H1 (cell line): ENCODE results near the gene OPN5. TPM values are rescaled to one million over a fixed set of nuclear protein-coding genes. Genes with fewer than 3 reads are reported as not detected.

Experiments used
- CTCF ChIA-PET: fragments of 300-600 bp; sonication (Branson Sonifier 250); formaldehyde crosslinking; loops from one replicate; lab custom pipeline; 2021; ENCODE audit not compliant: partially characterized antibody; lab: Charles Lee
- POLR2A ChIA-PET: fragments of 300-600 bp; sonication (Branson Sonifier 250); formaldehyde crosslinking; loops from one replicate; lab custom pipeline; 2021; ENCODE audit warnings: inconsistent platforms; ENCODE audit not compliant: partially characterized antibody; lab: Charles Lee
- DNase-seq, 2 experiments: peaks; one replicate each; pipeline versions ENCODE4 v3.0.0 to v3.0.0-alpha.2; 2010 to 2022; ENCODE audit warnings: low spot score in 2 of 2, low read depth in 1 of 2, mixed read lengths in 1 of 2
- FAIRE-seq: peaks from 2 replicates; lab custom pipeline; 2011; peaks lifted over from hg19 to GRCh38; lab: Jason Lieb, UNC
- H2AFZ ChIP-seq: 2 replicates; pipeline ENCODE4 v1.8.1; 2012; ENCODE audit warnings: low read length, inconsistent platforms
- H2AK5ac ChIP-seq: 2 replicates; pipeline ENCODE4 v1.6.1; 2013; ENCODE audit warnings: low read depth, low read length
- H2BK120ac ChIP-seq: replicated peaks from 2 replicates; pipeline ENCODE3; 2013; ENCODE audit warnings: low read depth, low read length, inconsistent platforms
- H2BK12ac ChIP-seq: 2 replicates; pipeline ENCODE4 v1.6.1; 2013; ENCODE audit warnings: low read depth, low read length
- H2BK15ac ChIP-seq: 2 replicates; pipeline ENCODE4 v1.6.1; 2013; ENCODE audit warnings: low read length
- H2BK20ac ChIP-seq: 2 replicates; pipeline ENCODE4 v1.6.1; 2013; ENCODE audit warnings: low read length
- H2BK5ac ChIP-seq: 2 replicates; pipeline ENCODE4 v1.6.1; 2013; ENCODE audit warnings: low read depth, low read length
- H3K14ac ChIP-seq: 2 replicates; pipeline ENCODE4 v1.6.1; 2013; ENCODE audit warnings: inconsistent platforms; ENCODE audit not compliant: insufficient read length
- H3K18ac ChIP-seq: 2 replicates; pipeline ENCODE4 v1.6.1; 2013; ENCODE audit warnings: low read length; ENCODE audit errors: extremely low read depth
- H3K23ac ChIP-seq: 2 replicates; pipeline ENCODE4 v1.6.1; 2013; ENCODE audit warnings: inconsistent platforms; ENCODE audit not compliant: insufficient read length
- H3K23me2 ChIP-seq: 2 replicates; pipeline ENCODE4 v1.6.1; 2013; ENCODE audit warnings: low read depth, low read length
- H3K27ac ChIP-seq: 2 replicates; pipeline ENCODE4 v1.6.1; 2011; ENCODE audit warnings: low read depth, low read length, inconsistent platforms
- H3K27me3 ChIP-seq, 4 experiments: replicated peaks in 1 of 4; 1 replicate in 1 of 4; 2 replicates in 3 of 4; pipeline versions ENCODE4 v1.6.1 to v1.8.1; 2011 to 2013; ENCODE audit warnings: low read length in 3 of 4, mild to moderate bottlenecking in 3 of 4, inconsistent platforms in 2 of 4, mixed read lengths in 2 of 4, moderate library complexity in 1 of 4; ENCODE audit not compliant: control insufficient read depth in 3 of 4, insufficient read depth in 3 of 4; ENCODE audit errors: extremely low read depth in 1 of 4
- H3K36me3 ChIP-seq, 4 experiments: 2 replicates each; pipeline versions ENCODE4 v1.6.1 to v1.8.1; 2011 to 2013; ENCODE audit warnings: mild to moderate bottlenecking in 4 of 4, low read length in 3 of 4, moderate library complexity in 2 of 4, control low read depth in 1 of 4, inconsistent platforms in 1 of 4; ENCODE audit not compliant: insufficient read depth in 4 of 4, control insufficient read depth in 2 of 4
- H3K4ac ChIP-seq: replicated peaks from 2 replicates; pipeline ENCODE3; 2013; ENCODE audit warnings: low read length, low read depth, mixed read lengths, inconsistent platforms; ENCODE audit not compliant: insufficient read length
- H3K4me1 ChIP-seq, 4 experiments: replicated peaks in 1 of 4; 1 replicate in 1 of 4; 2 replicates in 3 of 4; pipeline versions ENCODE4 v1.6.1 to v1.8.1; 2011 to 2013; ENCODE audit warnings: low read length in 3 of 4, inconsistent platforms in 2 of 4, mixed read lengths in 1 of 4; ENCODE audit not compliant: insufficient read depth in 4 of 4, control insufficient read depth in 3 of 4
- H3K4me2 ChIP-seq, 2 experiments: 2 replicates each; pipeline versions ENCODE4 v1.6.1 to v1.8.1; 2011 to 2013; ENCODE audit warnings: low read depth in 2 of 2, low read length in 2 of 2, control low read depth in 1 of 2, inconsistent platforms in 1 of 2, mild to moderate bottlenecking in 1 of 2; ENCODE audit not compliant: insufficient read depth in 1 of 2
- H3K4me3 ChIP-seq, 4 experiments: fragments of 200-600, 300-600 bp in 1 of 4; sonication (generic), shearing (Covaris generic), sonication (Bioruptor Twin) in 1 of 4; 2 replicates each; pipeline versions ENCODE4 v1.5.1 to v1.8.1; 2011 to 2016; ENCODE audit warnings: low read length in 4 of 4, low read depth in 3 of 4, control low read depth in 2 of 4, inconsistent platforms in 2 of 4, mild to moderate bottlenecking in 2 of 4, mixed read lengths in 1 of 4, moderate library complexity in 1 of 4; ENCODE audit not compliant: insufficient read depth in 2 of 4; ENCODE audit errors: extremely low read depth in 1 of 4
- H3K56ac ChIP-seq: replicated peaks from 2 replicates; pipeline ENCODE3; 2013; ENCODE audit warnings: low read depth, mild to moderate bottlenecking, mixed read lengths, low read length, inconsistent platforms; ENCODE audit not compliant: insufficient read length
- H3K79me1 ChIP-seq: 2 replicates; pipeline ENCODE4 v1.6.1; 2013; ENCODE audit warnings: low read depth, low read length, control low read depth
- H3K79me2 ChIP-seq, 2 experiments: 2 replicates each; pipeline versions ENCODE4 v1.6.1 to v1.8.1; 2012 to 2013; ENCODE audit warnings: low read length in 2 of 2, mild to moderate bottlenecking in 2 of 2, inconsistent platforms in 1 of 2; ENCODE audit not compliant: insufficient read depth in 2 of 2, control insufficient read depth in 1 of 2
- H3K9ac ChIP-seq, 4 experiments: replicated peaks in 1 of 4; 1 replicate in 1 of 4; 2 replicates in 3 of 4; pipeline versions ENCODE4 v1.6.1 to v1.8.1; 2011 to 2013; ENCODE audit warnings: low read depth in 3 of 4, low read length in 3 of 4, control low read depth in 2 of 4, mild to moderate bottlenecking in 2 of 4, moderate library complexity in 2 of 4, inconsistent platforms in 1 of 4; ENCODE audit errors: extremely low read depth in 1 of 4
- H3K9me3 ChIP-seq, 2 experiments: 2 replicates each; pipeline versions ENCODE4 v1.6.1 to v1.8.1; 2012 to 2013; ENCODE audit warnings: mild to moderate bottlenecking in 2 of 2, moderate library complexity in 2 of 2, control low read depth in 1 of 2, inconsistent platforms in 1 of 2, low read depth in 1 of 2, low read length in 1 of 2, mixed read lengths in 1 of 2; ENCODE audit not compliant: insufficient read depth in 2 of 2
- H4K20me1 ChIP-seq, 2 experiments: replicated peaks in 1 of 2; 2 replicates each; pipeline versions ENCODE3 to v1.8.1; 2011 to 2013; ENCODE audit warnings: inconsistent platforms in 2 of 2, low read length in 2 of 2, mild to moderate bottlenecking in 1 of 2; ENCODE audit not compliant: insufficient read depth in 2 of 2, control insufficient read depth in 1 of 2
- H4K5ac ChIP-seq: 2 replicates; pipeline ENCODE4 v1.6.1; 2013; ENCODE audit warnings: low read length, low read depth, mixed read lengths, inconsistent platforms; ENCODE audit not compliant: insufficient read length
- H4K8ac ChIP-seq: 2 replicates; pipeline ENCODE4 v1.8.0; 2013; ENCODE audit warnings: mild to moderate bottlenecking, moderate library complexity, low read length, inconsistent platforms; ENCODE audit not compliant: insufficient read depth; ENCODE audit errors: extremely low read depth
- H4K91ac ChIP-seq: replicated peaks from 2 replicates; pipeline ENCODE3; 2013; ENCODE audit warnings: low read length, mixed read lengths, inconsistent platforms; ENCODE audit not compliant: insufficient read length
- BRCA1 ChIP-seq: IDR thresholded peaks from 2 replicates; pipeline ENCODE4 v1.6.1; 2012; ENCODE audit warnings: low read depth, low read length, improper control_type of control experiment
- CREB1 ChIP-seq: IDR thresholded peaks from 2 replicates; pipeline ENCODE4 v1.6.1; 2012; ENCODE audit warnings: inconsistent platforms
- FOSL1 ChIP-seq: IDR thresholded peaks from 2 replicates; pipeline ENCODE4 v1.6.1; 2011; ENCODE audit warnings: mild to moderate bottlenecking, low read depth, low read length, moderate library complexity; ENCODE audit not compliant: insufficient read depth
- GABPA ChIP-seq: IDR thresholded peaks from 2 replicates; pipeline ENCODE4 v1.6.1; 2011; ENCODE audit warnings: mild to moderate bottlenecking, low read length, moderate library complexity, borderline replicate concordance; ENCODE audit not compliant: insufficient read depth
- HDAC2 ChIP-seq, 2 experiments: fragments of 300-600 bp in 1 of 2; sonication (generic) in 1 of 2; IDR thresholded peaks; 2 replicates each; pipeline ENCODE4 v1.6.1; 2011 to 2012; ENCODE audit warnings: low read depth in 2 of 2, low read length in 2 of 2, mild to moderate bottlenecking in 2 of 2, moderate library complexity in 2 of 2, borderline replicate concordance in 1 of 2, inconsistent platforms in 1 of 2
- JUN ChIP-seq: IDR thresholded peaks from 2 replicates; pipeline ENCODE4 v1.6.1; 2011; ENCODE audit warnings: low read depth, mild to moderate bottlenecking, improper control_type of control experiment, low read length
- MAFK ChIP-seq: IDR thresholded peaks from 2 replicates; pipeline ENCODE4 v1.6.1; 2012; ENCODE audit warnings: low read depth, mild to moderate bottlenecking, improper control_type of control experiment, low read length
- NRF1 ChIP-seq: IDR thresholded peaks from 2 replicates; pipeline ENCODE4 v1.6.1; 2011; ENCODE audit warnings: mild to moderate bottlenecking, low read depth, low read length, improper control_type of control experiment
- POLR2A ChIP-seq, 2 experiments: IDR thresholded peaks; 1 replicate in 1 of 2; 2 replicates in 1 of 2; pipeline ENCODE4 v1.6.1; 2011; ENCODE audit warnings: low read depth in 2 of 2, low read length in 2 of 2, mild to moderate bottlenecking in 2 of 2; ENCODE audit errors: control extremely low read depth in 1 of 2
- RXRA ChIP-seq: IDR thresholded peaks from 2 replicates; pipeline ENCODE4 v1.6.1; 2011; ENCODE audit warnings: low read depth, mild to moderate bottlenecking, low read length, moderate library complexity; ENCODE audit not compliant: insufficient read depth
- USF2 ChIP-seq: IDR thresholded peaks from 2 replicates; pipeline ENCODE4 v1.6.1; 2011; ENCODE audit warnings: low read length, improper control_type of control experiment
- polyA plus RNA-seq, 7 experiments: library from polyadenylated mRNA; depleted of rRNA in 3 of 7; stranded (reverse) in 5 of 7; unstranded in 2 of 7; fragments of >200 nt in 5 of 7; fragments of 200-250 nt in 2 of 7; gene quantifications; 1 replicate in 5 of 7; 2 replicates in 1 of 7; 4 replicates in 1 of 7; pipeline versions ENCODE4 v1.2.1 to v1.2.3, GENCODE V29; 2011 to 2013; ENCODE audit warnings: missing spikeins in 2 of 7, mixed read lengths in 2 of 7
- total RNA-seq: library from RNA; stranded (reverse); fragmentation: NEBNext Ultra II Directional; extraction: Animal tissue kit (Norgen Biotek cat#: 25700); gene quantifications from 2 replicates; pipeline ENCODE4 v1.2.1, GENCODE V29; 2021

OPN5 gene
- total and polyA plus RNA-seq, 2 of the 8 experiments (the other 6 are each of a cell fraction or from before 2014, with no cell fraction given), result not detected

GRCh38 chr6:47769982-47770381 lies 11.8 kb upstream of the OPN5 start:
- H3K4me3 ChIP-seq, result no peak overlapping the region
- no peak overlapping the region for H4K5ac ChIP-seq
- no peaks in the 10 kb centered on the region for H3K9me3 ChIP-seq
- H3K23ac ChIP-seq, result no peak overlapping the region
- no peaks in the 10 kb centered on the region for H3K79me2 ChIP-seq
- no peaks in the 10 kb centered on the region for H3K23me2 ChIP-seq
- H2BK15ac ChIP-seq, result no peak overlapping the region
- H3K14ac ChIP-seq, result no peak overlapping the region
- H3K79me1 ChIP-seq, result no peaks in the 10 kb centered on the region
- H3K4ac ChIP-seq, result no peak overlapping the region
- no peaks in the 10 kb centered on the region for H3K36me3 ChIP-seq
- CTCF ChIA-PET, result interaction anchor here (1.3 kb wide), 1 partner anchor 10 kb away, joined by 3 read pairs; no protein-coding TSS in a partner anchor
- no peak overlapping the region for H3K27ac ChIP-seq
- H4K20me1 ChIP-seq, result no peaks in the 10 kb centered on the region
- peaks cover 0 to 1% (median 0%) of the 10 kb centered on the region in 4 experiments; a peak in 1 of 7 replicates for H3K27me3 ChIP-seq
- no peak overlapping the region for H4K8ac ChIP-seq
- TF ChIP-seq JUN (no peak), RXRA (no peak), POLR2A (IDR thresholded peaks at IDR 0.05; ENCODE audit: control extremely low read depth in 1 of 2, low read depth in 2 of 2, low read length in 2 of 2) (no peak), HDAC2 (IDR thresholded peaks at IDR 0.05; ENCODE audit: borderline replicate concordance in 1 of 2, low read depth in 2 of 2, low read length in 2 of 2) (no peak), FOSL1 (no peak), GABPA (no peak), CREB1 (no peak), NRF1 (no peak), MAFK (no peak), BRCA1 (no peak), USF2 (no peak)
- no peak for FAIRE-seq
- H2BK20ac ChIP-seq, result no peak overlapping the region
- no peak overlapping the region for H3K9ac ChIP-seq
- H3K4me1 ChIP-seq, result no peaks in the 10 kb centered on the region
- H4K91ac ChIP-seq, result no peak overlapping the region
- POLR2A ChIA-PET, result no interaction called here
- no peak overlapping the region for H2BK120ac ChIP-seq
- H3K56ac ChIP-seq, result no peak overlapping the region
- no peak for DNase-seq
- H2BK12ac ChIP-seq, result no peak overlapping the region
- no peak overlapping the region for H2AK5ac ChIP-seq
- H3K18ac ChIP-seq, result no peak overlapping the region
- H2AFZ ChIP-seq, result no peak overlapping the region
- no peak overlapping the region for H2BK5ac ChIP-seq
- H3K4me2 ChIP-seq, result no peak overlapping the region
